Brain microvascular endothelial cell (primary cell): Measurements from ENCODE around the gene LMF1.

Experiments
- DNase-seq: peaks from one replicate; pipeline ENCODE4 v3.0.0-alpha.2; 2020
- H3K27ac ChIP-seq: fragments of 250-450 bp; sonication (Bioruptor Pico); 2 replicates; pipeline ENCODE4 v1.5.1; 2020; ENCODE audit warnings: mild to moderate bottlenecking, moderate library complexity
- H3K27me3 ChIP-seq: fragments of 250-450 bp; sonication (Bioruptor Pico); replicated peaks from 2 replicates; pipeline ENCODE4 v1.5.1; 2020; ENCODE audit warnings: mild to moderate bottlenecking
- H3K36me3 ChIP-seq: fragments of 250-450 bp; sonication (Bioruptor Pico); replicated peaks from 2 replicates; pipeline ENCODE4 v1.5.1; 2020; ENCODE audit warnings: mild to moderate bottlenecking
- H3K4me3 ChIP-seq: 2 replicates; pipeline ENCODE4 v1.5.1; 2011; ENCODE audit warnings: low read depth, mild to moderate bottlenecking, control low read depth, low read length, moderate library complexity
- in situ Hi-C: cut with HindIII; loops from 2 replicates; pipeline ENCODE4 v1.10.0; 2017; ENCODE audit warnings: low sequenced_read_pairs, low pct_ligation_motif_present
- TF ChIP-seq, protein P1 (sequence below): IDR thresholded peaks from 2 replicates; pipeline ENCODE4 v1.5.1; 2011; ENCODE audit warnings: low read depth, mild to moderate bottlenecking, moderate library complexity, low read length, control low read depth, inconsistent platforms; ENCODE audit errors: missing control alignments

Gene LMF1

GRCh38 chr16:972316-973002, 1.7 kb upstream of the LMF1 start:
- H3K4me3 ChIP-seq: no peak overlapping the region
- H3K27me3 ChIP-seq: peaks cover 5% of the 10 kb centered on the region
- DNase-seq: no peak
- TF ChIP-seq, protein P1, sequence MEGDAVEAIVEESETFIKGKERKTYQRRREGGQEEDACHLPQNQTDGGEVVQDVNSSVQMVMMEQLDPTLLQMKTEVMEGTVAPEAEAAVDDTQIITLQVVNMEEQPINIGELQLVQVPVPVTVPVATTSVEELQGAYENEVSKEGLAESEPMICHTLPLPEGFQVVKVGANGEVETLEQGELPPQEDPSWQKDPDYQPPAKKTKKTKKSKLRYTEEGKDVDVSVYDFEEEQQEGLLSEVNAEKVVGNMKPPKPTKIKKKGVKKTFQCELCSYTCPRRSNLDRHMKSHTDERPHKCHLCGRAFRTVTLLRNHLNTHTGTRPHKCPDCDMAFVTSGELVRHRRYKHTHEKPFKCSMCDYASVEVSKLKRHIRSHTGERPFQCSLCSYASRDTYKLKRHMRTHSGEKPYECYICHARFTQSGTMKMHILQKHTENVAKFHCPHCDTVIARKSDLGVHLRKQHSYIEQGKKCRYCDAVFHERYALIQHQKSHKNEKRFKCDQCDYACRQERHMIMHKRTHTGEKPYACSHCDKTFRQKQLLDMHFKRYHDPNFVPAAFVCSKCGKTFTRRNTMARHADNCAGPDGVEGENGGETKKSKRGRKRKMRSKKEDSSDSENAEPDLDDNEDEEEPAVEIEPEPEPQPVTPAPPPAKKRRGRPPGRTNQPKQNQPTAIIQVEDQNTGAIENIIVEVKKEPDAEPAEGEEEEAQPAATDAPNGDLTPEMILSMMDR: no peak
- H3K36me3 ChIP-seq: no peaks in the 10 kb centered on the region
- no peak overlapping the region for H3K27ac ChIP-seq
- in situ Hi-C loops: no loop called here

- no peak overlapping the region for H3K4me3 ChIP-seq
- no peak overlapping the region for H3K27ac ChIP-seq
- no peak for DNase-seq
- in situ Hi-C loops: no loop called here
- TF ChIP-seq, protein P1: no peak
- H3K36me3 ChIP-seq: no peaks in the 10 kb centered on the region
- peaks cover 5% of the 10 kb centered on the region for H3K27me3 ChIP-seq
Observed at GRCh38 chr16:971981-972315, 1.2 kb upstream of the LMF1 start.

DNA sequence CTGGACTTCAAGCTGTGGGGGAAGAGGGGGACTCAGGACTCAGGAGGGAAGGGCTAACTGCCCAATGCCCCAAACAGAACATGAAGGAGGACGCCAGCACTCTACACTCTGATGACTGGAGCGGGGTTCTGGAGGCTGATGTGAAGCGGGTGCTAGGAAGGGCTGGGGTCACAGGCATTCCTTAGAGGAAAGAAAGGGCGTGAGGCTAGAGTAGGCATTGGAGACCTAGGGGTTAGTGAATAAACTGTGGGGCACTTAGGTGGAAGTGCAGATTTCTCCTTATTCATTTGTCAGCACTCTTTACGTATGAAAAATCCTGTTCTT, 760 bp upstream of the LMF1 start:
- DNase-seq: no peak
- TF ChIP-seq, protein P1: no peak
- Histone ChIP-seq H3K36me3 (no peaks in the 10 kb centered on the region), H3K27me3 (peaks cover 5% of the 10 kb centered on the region), H3K27ac (no peak overlapping the region), H3K4me3 (no peak overlapping the region)
- in situ Hi-C loops: no loop called here

- peak overlapping the region; percentile 69 for H3K4me3 ChIP-seq
- H3K36me3 ChIP-seq: no peaks in the 10 kb centered on the region
- in situ Hi-C loops: no loop called here
- peak overlapping the region; percentile 5 for H3K27ac ChIP-seq
- no peak for DNase-seq
- TF ChIP-seq, protein P1: no peak
- peaks cover 5% of the 10 kb centered on the region for H3K27me3 ChIP-seq
Observed at GRCh38 chr16:970386-970765, 408 bp downstream of the LMF1 start.

- H3K27me3 ChIP-seq: peaks cover 5% of the 10 kb centered on the region
- H3K4me3 ChIP-seq: peak overlapping the region; percentile 69
- no peak for DNase-seq
- in situ Hi-C loops: no loop called here
- H3K36me3 ChIP-seq: no peaks in the 10 kb centered on the region
- no peak overlapping the region for H3K27ac ChIP-seq
- TF ChIP-seq, protein P1: no peak
Observed at GRCh38 chr16:969508-970385, 1.0 kb downstream of the LMF1 start.
